Fibroblast of mammary gland (primary cell): ENCODE data around the gene SLC6A12.

Experiments used
- DNase-seq: peaks from one replicate; pipeline ENCODE4 v3.0.0-alpha.2; 2010; ENCODE audit warnings: low read depth
- H3K4me3 ChIP-seq: 2 replicates; pipeline ENCODE4 v1.5.1; 2011; ENCODE audit warnings: low read depth, mild to moderate bottlenecking, low read length, moderate library complexity; ENCODE audit not compliant: control insufficient read depth
- TF ChIP-seq, protein P1 (sequence below): conservative IDR thresholded peaks from 2 replicates; pipeline ENCODE4 v1.5.1; 2011; ENCODE audit warnings: low read depth, low read length, inconsistent platforms; ENCODE audit not compliant: control insufficient read depth, insufficient read depth

SLC6A12 gene

DNA sequence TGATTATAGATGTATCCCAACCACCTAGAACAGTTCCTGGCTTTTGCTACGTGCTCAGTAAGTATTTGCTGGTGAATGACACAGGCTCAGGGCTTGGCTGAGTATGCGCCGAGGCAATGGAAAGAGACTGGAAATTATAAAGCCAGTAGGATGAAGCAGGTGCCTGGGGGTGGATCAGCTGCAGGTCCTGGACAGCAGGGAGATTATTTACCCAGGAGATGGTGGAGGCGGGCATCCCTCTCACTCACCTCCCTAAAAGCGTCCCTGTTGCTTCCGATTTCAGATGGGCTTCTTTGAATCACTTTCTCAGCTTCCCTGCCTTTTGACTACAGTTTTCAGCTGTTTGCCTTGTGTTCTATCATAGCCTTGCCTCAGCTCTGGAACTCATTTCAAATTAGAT, 42.3 kb upstream of the SLC6A12 start:
- no peak overlapping the region for H3K4me3 ChIP-seq
- TF ChIP-seq, protein P1, sequence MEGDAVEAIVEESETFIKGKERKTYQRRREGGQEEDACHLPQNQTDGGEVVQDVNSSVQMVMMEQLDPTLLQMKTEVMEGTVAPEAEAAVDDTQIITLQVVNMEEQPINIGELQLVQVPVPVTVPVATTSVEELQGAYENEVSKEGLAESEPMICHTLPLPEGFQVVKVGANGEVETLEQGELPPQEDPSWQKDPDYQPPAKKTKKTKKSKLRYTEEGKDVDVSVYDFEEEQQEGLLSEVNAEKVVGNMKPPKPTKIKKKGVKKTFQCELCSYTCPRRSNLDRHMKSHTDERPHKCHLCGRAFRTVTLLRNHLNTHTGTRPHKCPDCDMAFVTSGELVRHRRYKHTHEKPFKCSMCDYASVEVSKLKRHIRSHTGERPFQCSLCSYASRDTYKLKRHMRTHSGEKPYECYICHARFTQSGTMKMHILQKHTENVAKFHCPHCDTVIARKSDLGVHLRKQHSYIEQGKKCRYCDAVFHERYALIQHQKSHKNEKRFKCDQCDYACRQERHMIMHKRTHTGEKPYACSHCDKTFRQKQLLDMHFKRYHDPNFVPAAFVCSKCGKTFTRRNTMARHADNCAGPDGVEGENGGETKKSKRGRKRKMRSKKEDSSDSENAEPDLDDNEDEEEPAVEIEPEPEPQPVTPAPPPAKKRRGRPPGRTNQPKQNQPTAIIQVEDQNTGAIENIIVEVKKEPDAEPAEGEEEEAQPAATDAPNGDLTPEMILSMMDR, result no peak
- no peak for DNase-seq

DNA sequence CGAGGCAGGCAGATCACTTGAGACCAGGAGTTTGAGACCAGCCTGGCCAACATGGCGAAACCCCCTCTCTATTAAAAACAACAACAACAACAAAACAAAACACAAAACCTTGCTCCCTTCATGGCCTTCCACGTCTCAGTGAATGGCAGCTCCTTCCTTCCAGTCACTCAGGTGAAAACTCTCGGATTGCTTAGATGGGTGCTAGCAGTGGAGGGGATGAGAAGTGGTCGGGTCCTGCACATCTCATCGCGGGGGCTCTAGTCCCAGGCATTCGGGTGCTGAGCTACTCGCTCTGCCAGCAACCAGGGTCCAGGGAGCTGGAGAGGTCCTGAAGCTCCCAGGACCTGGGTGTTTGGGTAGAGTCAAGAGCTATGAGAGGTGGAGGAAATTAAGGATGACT, 41.0 kb upstream of the SLC6A12 start:
- TF ChIP-seq, protein P1, result no peak
- H3K4me3 ChIP-seq, result no peak overlapping the region
- no peak for DNase-seq

DNA sequence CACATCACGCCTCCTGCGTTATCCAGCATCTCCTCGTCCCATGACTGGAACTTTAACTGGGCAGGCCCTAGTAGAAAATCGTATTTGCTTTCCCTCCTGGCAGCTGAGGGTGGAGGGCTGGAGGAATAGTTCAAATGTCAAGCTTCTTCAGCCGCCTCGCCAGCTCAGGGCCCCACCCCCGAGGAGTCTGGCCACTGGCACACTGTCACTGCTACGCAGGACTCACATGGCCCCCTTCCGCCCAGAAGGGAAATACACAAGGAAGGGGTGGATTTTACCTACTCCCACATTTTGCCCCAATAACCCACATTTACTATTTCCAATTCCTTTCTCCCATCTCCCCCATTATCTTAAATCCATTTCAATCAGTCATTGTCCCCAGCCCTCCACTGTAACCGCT, 40.1 kb upstream of the SLC6A12 start:
- TF ChIP-seq, protein P1, result no peak
- no peak for DNase-seq

DNA sequence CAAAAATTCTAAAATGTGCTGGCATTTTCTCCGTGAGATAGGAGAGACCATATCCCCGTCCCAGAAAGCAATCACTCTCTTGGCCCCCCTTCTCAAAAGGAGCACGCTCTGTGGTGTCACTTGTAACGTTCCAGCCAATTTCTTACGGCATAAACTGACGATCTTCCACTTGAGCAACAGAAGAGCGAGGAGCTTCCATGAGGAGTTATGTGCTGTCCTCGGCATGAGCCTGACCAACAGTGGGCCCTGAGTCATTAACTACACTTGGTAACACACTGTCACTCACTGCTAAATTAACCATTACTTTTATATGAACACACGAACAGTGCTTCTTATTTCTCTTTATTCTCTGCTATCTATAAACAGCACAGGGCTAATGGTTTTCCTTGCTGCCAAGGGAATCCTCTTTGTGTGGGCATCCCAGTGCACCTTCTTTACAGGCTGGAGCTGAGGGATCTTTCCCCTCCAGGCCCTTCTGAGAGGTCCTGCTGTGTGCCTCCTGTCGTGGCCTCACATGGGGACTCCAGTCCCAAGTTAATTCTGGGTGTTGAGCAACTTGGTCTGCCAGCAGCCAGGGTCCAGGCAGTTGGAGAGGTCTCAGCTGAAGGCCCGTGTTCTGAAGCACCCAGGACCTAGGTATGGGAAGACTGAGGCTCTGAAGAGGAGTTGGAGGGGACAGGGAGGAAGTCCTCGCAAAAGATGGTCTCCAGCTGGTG, 39.3 kb upstream of the SLC6A12 start:
- no peak for DNase-seq
- no peak overlapping the region for H3K4me3 ChIP-seq
- TF ChIP-seq, protein P1, result no peak

More for the DNA sequence above, 40.1 kb upstream of the SLC6A12 start:
- H3K4me3 ChIP-seq, result no peak overlapping the region

DNA sequence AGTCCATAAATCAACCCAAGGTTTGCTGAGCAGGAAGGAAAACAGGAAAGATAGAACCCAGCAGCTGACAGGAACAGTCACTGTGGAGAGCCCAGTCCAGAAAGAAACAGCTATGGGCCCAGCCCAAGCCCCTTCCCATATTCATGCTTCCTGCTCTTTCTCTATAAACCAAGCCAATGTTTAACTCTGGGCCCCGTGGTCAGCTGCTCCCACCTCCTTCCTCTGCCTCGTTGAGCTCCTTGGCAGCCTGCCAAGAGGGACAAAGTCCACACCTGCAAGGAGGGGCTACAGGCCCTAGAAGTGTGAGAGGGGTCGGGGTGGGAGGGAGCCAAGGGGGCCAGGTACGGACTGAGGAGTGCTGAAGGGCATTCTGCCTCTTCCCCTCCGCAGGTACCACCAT, 38.7 kb upstream of the SLC6A12 start:
- TF ChIP-seq, protein P1, result no peak
- no peak for DNase-seq
- H3K4me3 ChIP-seq, result no peak overlapping the region

DNA sequence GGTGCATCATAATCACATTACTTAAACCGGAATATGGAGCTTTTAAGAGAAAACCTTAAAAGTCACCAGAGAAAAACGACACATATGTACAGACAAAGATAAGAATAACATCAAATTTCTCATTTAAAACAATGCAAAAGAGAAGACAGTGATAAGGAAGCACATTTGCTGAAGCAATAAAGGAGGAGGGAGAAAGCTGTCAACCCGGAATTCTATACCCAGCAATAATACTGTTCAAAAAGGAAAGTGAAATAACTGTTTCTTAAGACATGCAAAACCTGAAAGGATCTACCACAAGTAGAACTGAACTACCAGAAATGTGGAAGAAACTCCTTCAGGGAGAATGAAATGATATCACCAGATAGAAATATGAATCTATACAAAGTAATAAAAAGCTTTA, 33.3 kb upstream of the SLC6A12 start:
- TF ChIP-seq, protein P1, result no peak

More for the DNA sequence above, 33.3 kb upstream of the SLC6A12 start:
- no peak for DNase-seq
- no peak overlapping the region for H3K4me3 ChIP-seq
